Cardiac muscle cell (in vitro differentiated cells and primary cell): ENCODE measurements around the gene GTF3A. TPM values are rescaled to one million over a fixed set of nuclear protein-coding genes. Genes with fewer than 3 reads are reported as not detected.

Source experiments
- DNase-seq, 2 donors: peaks; one replicate each; pipeline versions ENCODE4 v3.0.0 to v3.0.0-alpha.2; 2010 to 2017; ENCODE audit warnings: low read depth in 1 of 2, low spot score in 1 of 2
- H3K27ac ChIP-seq: fragments of 200-600 bp; sonication (generic); 2 replicates; pipeline ENCODE4 v1.5.1; 2016
- H3K27me3 ChIP-seq: fragments of 200-600 bp; sonication (generic); 2 replicates; pipeline ENCODE4 v1.6.0; 2016; ENCODE audit warnings: control low read depth
- H3K36me3 ChIP-seq: fragments of 200-600 bp; sonication (generic); 2 replicates; pipeline ENCODE4 v1.5.1; 2016; ENCODE audit warnings: control low read depth
- H3K4me1 ChIP-seq: fragments of 200-600 bp; sonication (generic); 2 replicates; pipeline ENCODE4 v1.8.1; 2017; ENCODE audit warnings: low read depth, mild to moderate bottlenecking, mixed run types
- H3K4me3 ChIP-seq: fragments of 200-600 bp; sonication (generic); 2 replicates; pipeline ENCODE4 v1.5.1; 2016; ENCODE audit warnings: mild to moderate bottlenecking
- H3K9me3 ChIP-seq: fragments of 200-600 bp; sonication (generic); 2 replicates; pipeline ENCODE4 v1.5.1; 2017; ENCODE audit warnings: low read depth, mild to moderate bottlenecking, control low read depth
- polyA plus RNA-seq: library from polyadenylated mRNA; unstranded; fragments of >200 nt; fragmentation: Nextera tagmentation; extraction: Ambion mirVana; gene quantifications from 2 replicates; pipeline ENCODE4 v1.2.1, GENCODE V29; 2016
- total RNA-seq: library from RNA; depleted of rRNA; stranded (reverse); fragments of >200 nt; gene quantifications from 2 replicates; pipeline ENCODE4 v1.2.3, GENCODE V29; 2016
- TF ChIP-seq, protein P1 (sequence below): IDR thresholded peaks from 2 replicates; pipeline ENCODE4 v1.5.1; 2012; ENCODE audit warnings: low read depth, mild to moderate bottlenecking, low read length

Gene GTF3A
- total and polyA plus RNA-seq, 2 experiments from 2014 or later: 56.9 to 140 TPM

DNA sequence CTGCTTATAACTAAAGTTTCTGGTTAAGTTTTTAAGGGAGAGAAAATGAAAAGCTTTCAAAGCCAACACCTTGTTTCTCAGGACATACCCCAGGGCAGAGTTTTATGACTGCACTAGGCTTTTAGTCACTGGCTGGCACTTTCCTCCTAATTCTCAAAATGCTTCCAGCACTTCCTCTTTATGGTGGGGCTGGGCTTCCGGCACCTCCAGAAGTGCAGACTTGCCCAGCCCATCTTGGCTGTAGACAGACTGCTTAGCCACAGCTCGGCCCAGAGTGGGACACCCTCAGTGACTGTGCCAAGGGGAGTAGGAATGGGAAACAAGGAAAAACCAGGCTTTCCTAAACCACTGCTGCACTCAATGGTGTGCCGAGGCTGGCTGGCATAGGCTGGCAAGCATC is 23.2 kb upstream of the GTF3A start:
- peaks cover 6% of the 10 kb centered on the region for H3K4me1 ChIP-seq
- H3K9me3 ChIP-seq: no peaks in the 10 kb centered on the region
- TF ChIP-seq, protein P1, sequence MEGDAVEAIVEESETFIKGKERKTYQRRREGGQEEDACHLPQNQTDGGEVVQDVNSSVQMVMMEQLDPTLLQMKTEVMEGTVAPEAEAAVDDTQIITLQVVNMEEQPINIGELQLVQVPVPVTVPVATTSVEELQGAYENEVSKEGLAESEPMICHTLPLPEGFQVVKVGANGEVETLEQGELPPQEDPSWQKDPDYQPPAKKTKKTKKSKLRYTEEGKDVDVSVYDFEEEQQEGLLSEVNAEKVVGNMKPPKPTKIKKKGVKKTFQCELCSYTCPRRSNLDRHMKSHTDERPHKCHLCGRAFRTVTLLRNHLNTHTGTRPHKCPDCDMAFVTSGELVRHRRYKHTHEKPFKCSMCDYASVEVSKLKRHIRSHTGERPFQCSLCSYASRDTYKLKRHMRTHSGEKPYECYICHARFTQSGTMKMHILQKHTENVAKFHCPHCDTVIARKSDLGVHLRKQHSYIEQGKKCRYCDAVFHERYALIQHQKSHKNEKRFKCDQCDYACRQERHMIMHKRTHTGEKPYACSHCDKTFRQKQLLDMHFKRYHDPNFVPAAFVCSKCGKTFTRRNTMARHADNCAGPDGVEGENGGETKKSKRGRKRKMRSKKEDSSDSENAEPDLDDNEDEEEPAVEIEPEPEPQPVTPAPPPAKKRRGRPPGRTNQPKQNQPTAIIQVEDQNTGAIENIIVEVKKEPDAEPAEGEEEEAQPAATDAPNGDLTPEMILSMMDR: no peak
- H3K27ac ChIP-seq: no peak overlapping the region
- H3K36me3 ChIP-seq: no peaks in the 10 kb centered on the region
- H3K4me3 ChIP-seq: no peak overlapping the region
- H3K27me3 ChIP-seq: no peaks in the 10 kb centered on the region
- no peak for DNase-seq

DNA sequence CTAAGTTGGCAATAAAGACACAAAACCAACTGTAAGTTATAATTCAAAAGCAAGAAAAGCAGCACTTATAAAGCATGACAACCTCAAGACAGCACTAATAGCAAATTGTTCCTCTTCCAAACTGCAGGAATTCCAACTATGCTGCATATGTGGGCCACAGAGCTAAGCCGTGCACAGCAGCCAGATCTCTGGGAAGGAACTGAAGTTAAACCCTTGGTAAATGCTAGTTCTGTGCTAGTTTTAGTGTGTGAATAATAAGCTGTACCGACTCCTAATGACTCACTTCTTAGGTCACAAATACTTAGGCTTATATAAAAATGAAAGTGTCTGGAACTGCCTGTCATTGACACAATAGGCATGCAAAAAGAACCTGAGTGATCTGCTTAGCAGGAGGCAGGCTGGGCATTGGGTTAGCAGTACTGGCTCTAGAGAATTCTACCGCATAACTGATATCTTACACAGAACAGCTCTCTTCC is 21.2 kb upstream of the GTF3A start:
- Histone ChIP-seq H3K9me3 (no peaks in the 10 kb centered on the region), H3K27ac (peak overlapping the region; percentile 52), H3K36me3 (no peaks in the 10 kb centered on the region), H3K4me1 (peaks cover 6% of the 10 kb centered on the region), H3K4me3 (no peak overlapping the region), H3K27me3 (no peaks in the 10 kb centered on the region)
- peak; percentile 48 to 77 for DNase-seq
- TF ChIP-seq, protein P1: no peak

DNA sequence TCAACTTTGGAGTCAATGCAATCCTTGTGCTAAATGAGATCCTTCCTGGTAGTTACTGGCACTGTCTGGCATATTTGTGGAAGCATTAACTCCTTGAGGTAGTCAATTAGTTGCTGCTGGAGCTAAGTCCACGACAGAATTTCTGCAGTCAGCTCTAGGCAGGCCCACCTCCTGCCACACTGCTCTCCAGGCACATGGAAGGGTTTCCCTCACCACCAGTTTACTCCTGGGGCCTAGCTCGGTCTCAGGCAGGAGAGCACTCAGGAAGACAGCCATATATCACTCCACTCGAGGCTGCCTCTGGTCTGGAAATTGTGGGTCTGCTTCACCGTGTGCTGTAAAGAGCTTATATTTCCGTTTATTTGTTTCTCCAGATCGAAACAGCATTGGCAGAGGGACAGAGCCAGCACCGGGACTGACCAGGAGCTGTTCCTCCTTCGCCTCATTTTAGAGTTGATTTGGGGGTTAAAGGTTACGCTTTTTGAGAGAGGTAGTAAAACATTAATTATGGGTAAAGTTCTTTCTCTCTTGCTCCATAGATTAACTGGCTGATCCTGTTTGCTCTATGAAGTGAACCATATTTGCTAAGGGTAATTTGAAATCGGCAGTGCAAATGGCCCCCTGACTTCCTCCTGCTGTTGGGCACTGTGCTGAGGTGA is 20.6 kb upstream of the GTF3A start:
- DNase-seq: no peak
- Histone ChIP-seq H3K27me3 (no peaks in the 10 kb centered on the region), H3K4me3 (no peak overlapping the region), H3K36me3 (no peaks in the 10 kb centered on the region), H3K27ac (peak overlapping the region; percentile 52), H3K9me3 (no peaks in the 10 kb centered on the region), H3K4me1 (peaks cover 6% of the 10 kb centered on the region)
- TF ChIP-seq, protein P1: no peak

DNA sequence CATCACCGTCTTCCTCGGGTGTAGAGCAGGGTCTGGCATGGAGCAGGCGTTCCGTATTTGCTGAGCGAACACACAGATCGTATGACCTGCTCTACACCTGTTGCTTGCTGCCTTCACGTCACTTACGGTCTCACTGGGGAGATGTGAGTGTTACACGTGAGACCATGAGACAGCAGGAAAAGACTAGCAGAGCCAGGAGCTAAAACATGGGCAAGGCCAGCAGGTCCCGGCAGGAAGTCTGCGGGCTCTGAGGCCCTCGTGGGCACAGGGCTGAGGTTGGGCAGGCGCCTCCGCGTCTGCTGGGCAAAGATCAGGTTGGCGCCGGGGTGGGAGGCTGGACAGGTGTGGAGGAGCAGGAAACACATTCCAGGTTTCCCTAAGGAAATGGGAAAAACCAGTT is 19.7 kb upstream of the GTF3A start:
- TF ChIP-seq, protein P1: no peak
- Histone ChIP-seq H3K4me3 (no peak overlapping the region), H3K4me1 (peaks cover 6% of the 10 kb centered on the region), H3K27ac (no peak overlapping the region), H3K27me3 (no peaks in the 10 kb centered on the region), H3K36me3 (no peaks in the 10 kb centered on the region), H3K9me3 (no peaks in the 10 kb centered on the region)
- no peak for DNase-seq

DNA sequence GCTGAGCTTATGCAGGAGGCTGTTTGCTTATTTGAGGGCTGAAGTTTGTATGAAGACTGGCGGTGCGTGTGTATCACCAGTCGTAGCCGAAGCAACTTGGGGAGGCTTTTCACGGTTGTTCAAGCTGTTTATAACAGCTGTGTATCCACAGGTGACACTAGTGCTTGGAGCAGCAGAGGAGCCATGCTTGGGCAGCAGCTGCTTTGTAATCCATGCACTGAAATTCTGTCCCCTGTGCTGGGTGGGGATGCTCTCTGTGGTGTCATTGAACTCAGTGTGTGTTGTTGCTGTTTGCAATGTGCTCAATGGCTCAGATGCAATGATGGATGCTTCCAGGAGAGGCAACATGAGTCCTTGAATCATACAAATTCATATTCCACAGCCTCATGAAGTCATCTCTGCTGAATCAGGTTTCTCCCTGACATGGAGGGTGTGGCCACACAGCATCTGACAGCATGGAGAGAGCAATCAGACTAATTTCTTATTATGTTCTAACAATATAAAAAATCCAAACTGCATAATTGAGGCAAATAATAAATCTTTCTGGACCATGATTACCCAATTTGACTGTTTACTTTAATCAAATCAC is 18.8 kb upstream of the GTF3A start:
- Histone ChIP-seq H3K9me3 (no peaks in the 10 kb centered on the region), H3K4me1 (peaks cover 6% of the 10 kb centered on the region), H3K36me3 (no peaks in the 10 kb centered on the region), H3K27me3 (no peaks in the 10 kb centered on the region), H3K27ac (no peak overlapping the region), H3K4me3 (no peak overlapping the region)
- TF ChIP-seq, protein P1: no peak
- DNase-seq: no peak
